Mesenchymal stem cell (in vitro differentiated cells and primary cell): ENCODE measurements around the gene TRMT61A.

Experiments used
- DNase-seq: peaks from one replicate; pipeline ENCODE4 v3.0.0-alpha.2; 2013
- H2AFZ ChIP-seq: one replicate; pipeline ENCODE4 v1.6.1; 2013; ENCODE audit warnings: low read depth, mild to moderate bottlenecking, control low read depth, inconsistent platforms, low read length, moderate library complexity
- H2AK5ac ChIP-seq: 2 replicates; pipeline ENCODE4 v1.6.1; 2013; ENCODE audit warnings: low read length, moderate library complexity, mild to moderate bottlenecking, inconsistent platforms; ENCODE audit not compliant: severe bottlenecking
- H2BK120ac ChIP-seq: one replicate; pipeline ENCODE4 v1.6.1; 2013; ENCODE audit warnings: low read depth, mild to moderate bottlenecking, inconsistent platforms, low read length, moderate library complexity
- H2BK12ac ChIP-seq, 2 experiments: one replicate each; pipeline ENCODE4 v1.6.1; 2013; ENCODE audit warnings: inconsistent platforms in 2 of 2, low read length in 2 of 2, mild to moderate bottlenecking in 2 of 2, moderate library complexity in 2 of 2, control low read depth in 1 of 2
- H2BK15ac ChIP-seq: one replicate; pipeline ENCODE4 v1.6.1; 2013; ENCODE audit warnings: mild to moderate bottlenecking, low read depth, inconsistent platforms; ENCODE audit not compliant: poor library complexity, severe bottlenecking
- H2BK5ac ChIP-seq: 2 replicates; pipeline ENCODE4 v1.6.1; 2013; ENCODE audit warnings: low read depth, mild to moderate bottlenecking, low read length, control low read depth, inconsistent platforms; ENCODE audit not compliant: poor library complexity, severe bottlenecking
- H3K14ac ChIP-seq, 2 experiments: one replicate each; pipeline ENCODE4 v1.6.1; 2013; ENCODE audit warnings: inconsistent platforms in 2 of 2, low read length in 2 of 2, control low read depth in 1 of 2, mild to moderate bottlenecking in 1 of 2, moderate library complexity in 1 of 2
- H3K18ac ChIP-seq, 2 experiments: one replicate each; pipeline ENCODE4 v1.6.1; 2013; ENCODE audit warnings: inconsistent platforms in 2 of 2, low read length in 2 of 2, control low read depth in 1 of 2, low read depth in 1 of 2, mild to moderate bottlenecking in 1 of 2
- H3K23ac ChIP-seq, 2 experiments: one replicate each; pipeline ENCODE4 v1.6.1; 2013; ENCODE audit warnings: inconsistent platforms in 2 of 2, low read length in 2 of 2, mild to moderate bottlenecking in 2 of 2, moderate library complexity in 2 of 2, control low read depth in 1 of 2
- H3K27ac ChIP-seq: 2 replicates; pipeline ENCODE4 v1.5.1; 2013; ENCODE audit warnings: mild to moderate bottlenecking, moderate library complexity, low read length, control low read depth, inconsistent platforms; ENCODE audit not compliant: poor library complexity, severe bottlenecking
- H3K27me3 ChIP-seq, 2 experiments: 2 replicates each; pipeline versions ENCODE4 v1.6.1 to v1.7.0; 2013; ENCODE audit warnings: low read length in 2 of 2, mild to moderate bottlenecking in 2 of 2, moderate library complexity in 2 of 2, control low read depth in 1 of 2, inconsistent platforms in 1 of 2; ENCODE audit not compliant: control insufficient read depth in 1 of 2, insufficient read depth in 1 of 2
- H3K36me3 ChIP-seq, 2 experiments: 2 replicates each; pipeline versions ENCODE4 v1.6.1 to v1.7.0; 2013; ENCODE audit warnings: low read length in 2 of 2, control low read depth in 1 of 2, inconsistent platforms in 1 of 2, low read depth in 1 of 2, mild to moderate bottlenecking in 1 of 2; ENCODE audit not compliant: insufficient read depth in 2 of 2, control insufficient read depth in 1 of 2
- H3K4ac ChIP-seq, 2 experiments: one replicate each; pipeline ENCODE4 v1.6.1; 2013; ENCODE audit warnings: inconsistent platforms in 2 of 2, low read length in 2 of 2, mild to moderate bottlenecking in 2 of 2, moderate library complexity in 2 of 2, control low read depth in 1 of 2, low read depth in 1 of 2
- H3K4me1 ChIP-seq: 2 replicates; pipeline ENCODE4 v1.6.1; 2013; ENCODE audit warnings: low read depth, low read length, control low read depth; ENCODE audit not compliant: control insufficient read depth, insufficient read depth
- H3K4me2 ChIP-seq: 2 replicates; pipeline ENCODE4 v1.6.1; 2013; ENCODE audit warnings: low read length, mild to moderate bottlenecking, inconsistent platforms; ENCODE audit not compliant: poor library complexity, severe bottlenecking
- H3K4me3 ChIP-seq, 2 experiments: 2 replicates each; pipeline versions ENCODE4 v1.5.1 to v1.7.0; 2013; ENCODE audit warnings: low read length in 2 of 2, mild to moderate bottlenecking in 2 of 2, control low read depth in 1 of 2, low read depth in 1 of 2; ENCODE audit not compliant: insufficient read depth in 1 of 2
- H3K79me1 ChIP-seq: replicated peaks from 2 replicates; pipeline ENCODE4 v1.6.1; 2013; ENCODE audit warnings: mild to moderate bottlenecking, control low read depth, low read length, inconsistent platforms; ENCODE audit not compliant: poor library complexity, severe bottlenecking
- H3K9ac ChIP-seq: 2 replicates; pipeline ENCODE4 v1.7.0; 2013; ENCODE audit warnings: mild to moderate bottlenecking, low read length, moderate library complexity
- H3K9me3 ChIP-seq: 2 replicates; pipeline ENCODE4 v1.7.0; 2013; ENCODE audit warnings: mild to moderate bottlenecking, low read length; ENCODE audit not compliant: control insufficient read depth
- H4K8ac ChIP-seq: one replicate; pipeline ENCODE4 v1.6.1; 2013; ENCODE audit warnings: inconsistent platforms, mild to moderate bottlenecking, low read length, moderate library complexity
- H4K91ac ChIP-seq: one replicate; pipeline ENCODE4 v1.6.1; 2013; ENCODE audit warnings: mild to moderate bottlenecking, low read length, inconsistent platforms
- WGBS: methylation state at CpG from one replicate; pipeline ENCODE4 v1.1.7; 2013; ENCODE audit warnings: mixed read lengths; 5-methylcytosine and 5-hydroxymethylcytosine counted together

The TRMT61A gene

DNA sequence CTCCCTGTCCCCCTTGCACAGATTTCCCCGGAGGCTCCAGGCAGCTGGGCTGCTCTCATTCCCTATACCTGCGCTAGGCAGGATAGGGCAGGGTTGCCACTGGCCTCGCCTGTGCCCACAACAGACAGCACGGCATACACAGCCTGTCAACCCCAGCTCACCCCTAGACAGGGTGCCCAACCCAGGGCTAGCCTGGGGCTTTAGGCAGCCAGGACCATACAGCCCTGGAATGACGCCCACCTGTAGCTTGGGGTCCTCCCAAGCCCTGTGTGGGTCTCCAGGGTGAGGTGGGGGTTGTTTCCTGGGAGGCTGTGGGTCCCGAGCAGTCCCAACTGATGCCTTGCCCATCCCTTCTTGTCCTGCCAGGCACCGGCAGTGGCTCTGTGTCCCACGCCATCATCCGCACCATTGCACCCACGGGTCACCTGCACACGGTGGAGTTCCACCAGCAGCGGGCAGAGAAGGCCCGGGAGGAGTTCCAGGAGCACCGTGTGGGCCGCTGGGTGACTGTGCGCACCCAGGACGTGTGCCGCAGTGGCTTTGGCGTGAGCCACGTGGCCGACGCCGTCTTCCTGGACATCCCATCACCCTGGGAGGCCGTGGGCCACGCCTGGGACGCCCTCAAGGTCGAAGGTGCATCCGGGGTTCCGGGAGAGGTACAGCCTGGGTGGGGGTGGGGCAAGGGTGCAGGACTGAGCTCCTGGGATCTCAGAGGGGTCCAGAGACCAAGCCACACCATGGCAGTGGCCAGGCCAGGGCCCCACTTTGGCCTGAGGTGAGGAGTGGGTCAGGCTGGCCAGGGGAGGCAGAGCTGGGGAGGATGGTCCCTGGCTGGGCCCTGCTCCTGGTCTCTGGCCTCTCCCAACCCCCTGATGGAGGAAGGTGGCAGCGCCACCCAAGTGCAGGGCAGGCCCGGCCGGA is 3.5 kb downstream of the TRMT61A start:
- H3K9ac ChIP-seq, result no peak overlapping the region
- H3K23ac ChIP-seq, result no peak overlapping the region
- H3K4me1 ChIP-seq, result peaks cover 50% of the 10 kb centered on the region
- H3K9me3 ChIP-seq, result no peaks in the 10 kb centered on the region
- H2AK5ac ChIP-seq, result no peak overlapping the region
- H3K4ac ChIP-seq, result no peak overlapping the region
- 96% methylated on average over 32 of the region's 32 CpGs for WGBS
- H2AFZ ChIP-seq, result no peak overlapping the region
- H3K27ac ChIP-seq, result no peak overlapping the region
- H3K79me1 ChIP-seq, result peaks cover 34% of the 10 kb centered on the region
- H4K8ac ChIP-seq, result no peak overlapping the region
- no peak overlapping the region for H2BK15ac ChIP-seq
- no peak for DNase-seq
- no peak overlapping the region for H2BK5ac ChIP-seq
- H3K14ac ChIP-seq, result no peak overlapping the region
- H3K4me2 ChIP-seq, result no peak overlapping the region
- H3K18ac ChIP-seq, result no peak overlapping the region
- no peak overlapping the region for H3K4me3 ChIP-seq
- H4K91ac ChIP-seq, result no peak overlapping the region
- no peak overlapping the region for H2BK12ac ChIP-seq
- H3K27me3 ChIP-seq, result no peaks in the 10 kb centered on the region
- H2BK120ac ChIP-seq, result no peak overlapping the region
- peaks cover 18 to 71% of the 10 kb centered on the region in 2 experiments for H3K36me3 ChIP-seq

- H3K79me1 ChIP-seq, result peaks cover 33% of the 10 kb centered on the region
- H3K27me3 ChIP-seq, result no peaks in the 10 kb centered on the region
- H3K4me3 ChIP-seq, result no peak overlapping the region
- no peak overlapping the region for H3K14ac ChIP-seq
- H3K4ac ChIP-seq, result no peak overlapping the region
- H2BK15ac ChIP-seq, result no peak overlapping the region
- H3K4me2 ChIP-seq, result no peak overlapping the region
- no peak overlapping the region for H3K9ac ChIP-seq
- H4K91ac ChIP-seq, result no peak overlapping the region
- H2AK5ac ChIP-seq, result no peak overlapping the region
- no peaks in the 10 kb centered on the region for H3K9me3 ChIP-seq
- no peak overlapping the region for H2BK12ac ChIP-seq
- H2BK120ac ChIP-seq, result no peak overlapping the region
- no peak overlapping the region for H2AFZ ChIP-seq
- peaks cover 46% of the 10 kb centered on the region for H3K4me1 ChIP-seq
- H3K36me3 ChIP-seq, result peaks cover 18 to 75% of the 10 kb centered on the region in 2 experiments
- 92% methylated on average over 23 of the region's 23 CpGs for WGBS
- no peak overlapping the region for H3K27ac ChIP-seq
- no peak overlapping the region for H4K8ac ChIP-seq
- no peak overlapping the region for H2BK5ac ChIP-seq
- no peak overlapping the region for H3K18ac ChIP-seq
- no peak overlapping the region for H3K23ac ChIP-seq
- no peak for DNase-seq
Measured at GRCh38 chr14:103533137-103533998, 4.4 kb downstream of the TRMT61A start.

GRCh38 chr14:103533999-103534575 is 5.1 kb downstream of the TRMT61A start:
- no peak overlapping the region for H2BK15ac ChIP-seq
- WGBS, result 90% methylated on average over 25 of the region's 25 CpGs
- H2AK5ac ChIP-seq, result no peak overlapping the region

More at GRCh38 chr14:103533999-103534575, 5.1 kb downstream of the TRMT61A start:
- H3K27me3 ChIP-seq, result no peaks in the 10 kb centered on the region
- no peak overlapping the region for H3K4me2 ChIP-seq
- H2BK12ac ChIP-seq, result no peak overlapping the region
- H3K27ac ChIP-seq, result no peak overlapping the region
- no peak overlapping the region for H4K91ac ChIP-seq
- DNase-seq, result no peak
- no peaks in the 10 kb centered on the region for H3K9me3 ChIP-seq
- H2BK120ac ChIP-seq, result no peak overlapping the region
- H3K9ac ChIP-seq, result no peak overlapping the region
- no peak overlapping the region for H3K4me3 ChIP-seq
- no peak overlapping the region for H4K8ac ChIP-seq
- no peak overlapping the region for H3K18ac ChIP-seq
- H3K36me3 ChIP-seq, result peaks cover 18 to 75% of the 10 kb centered on the region in 2 experiments
- H3K4me1 ChIP-seq, result peaks cover 47% of the 10 kb centered on the region
- no peak overlapping the region for H2BK5ac ChIP-seq
- H3K14ac ChIP-seq, result no peak overlapping the region
- no peak overlapping the region for H3K4ac ChIP-seq
- no peak overlapping the region for H2AFZ ChIP-seq
- no peak overlapping the region for H3K23ac ChIP-seq
- H3K79me1 ChIP-seq, result peaks cover 29% of the 10 kb centered on the region
